Activated T-helper 17 cell treated with anti-CD3 and anti-CD28 coated beads, Interleukin-2, amount 50 U/mL, for 72 hours (primary cell): ENCODE data around the gene UBA7. TPM values are rescaled to one million over a fixed set of nuclear protein-coding genes. Genes with fewer than 3 reads are reported as not detected.
A peak's percentile ranks its signal among the peaks of the same experiment; 100 is the strongest.
"Not testable (repeated sequence)": the region's sequence is repeated elsewhere in the genome, so short reads cannot be mapped to it uniquely, and the experiment has no call there.

Source experiments
- ATAC-seq: fragments of 150-1000 bp; cut with Tn5 transposase; replicated peaks from 2 replicates; pipeline ENCODE4 v1.10.0; 2021; ENCODE audit warnings: mild to moderate bottlenecking, moderate library complexity
- H3K27ac Mint-ChIP-seq: one replicate; pipeline ENCODE4 v1.8.0; 2022; ENCODE audit warnings: mixed read lengths
- H3K27me3 Mint-ChIP-seq: one replicate; pipeline ENCODE4 v1.8.0; 2022; ENCODE audit warnings: mixed read lengths
- H3K36me3 Mint-ChIP-seq: one replicate; pipeline ENCODE4 v1.8.0; 2022; ENCODE audit warnings: low read depth, mild to moderate bottlenecking, mixed read lengths
- H3K4me1 Mint-ChIP-seq: one replicate; pipeline ENCODE4 v1.8.0; 2022; ENCODE audit warnings: mixed read lengths
- H3K4me3 Mint-ChIP-seq: one replicate; pipeline ENCODE4 v1.8.0; 2022; ENCODE audit warnings: mild to moderate bottlenecking, mixed read lengths
- H3K9me3 Mint-ChIP-seq: one replicate; pipeline ENCODE4 v1.8.0; 2022; ENCODE audit warnings: mixed read lengths
- total RNA-seq, 2 donors: library from RNA; stranded (reverse); gene quantifications; one replicate each; pipeline ENCODE4 v1.2.3, GENCODE V29; 2022

UBA7 gene
- total RNA-seq, 2 donors from 2014 or later, result 68.6 to 94.2 TPM

DNA sequence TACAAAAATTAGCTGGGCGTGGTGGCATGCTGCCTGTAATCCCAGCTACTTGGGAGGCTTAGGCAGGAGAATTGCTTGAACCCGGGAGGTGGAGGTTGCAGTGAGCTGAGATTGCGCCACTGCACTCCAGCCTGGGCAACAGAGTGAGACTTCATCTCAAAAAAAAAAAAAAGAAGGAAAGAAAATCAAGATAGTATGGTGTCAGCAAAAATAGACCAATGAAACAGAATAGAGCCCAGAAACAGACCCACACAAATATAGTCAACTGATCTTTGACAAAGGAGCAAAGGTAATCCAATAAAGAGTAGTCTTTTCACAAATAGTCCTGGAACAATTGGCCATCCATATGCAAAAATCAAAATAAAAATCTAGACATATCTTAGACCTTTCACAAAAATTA, 9.4 kb upstream of the UBA7 start:
- not testable (repeated sequence) for H3K36me3 Mint-ChIP-seq, H3K27ac Mint-ChIP-seq, H3K4me3 Mint-ChIP-seq, H3K4me1 Mint-ChIP-seq, H3K27me3 Mint-ChIP-seq, H3K9me3 Mint-ChIP-seq, ATAC-seq

DNA sequence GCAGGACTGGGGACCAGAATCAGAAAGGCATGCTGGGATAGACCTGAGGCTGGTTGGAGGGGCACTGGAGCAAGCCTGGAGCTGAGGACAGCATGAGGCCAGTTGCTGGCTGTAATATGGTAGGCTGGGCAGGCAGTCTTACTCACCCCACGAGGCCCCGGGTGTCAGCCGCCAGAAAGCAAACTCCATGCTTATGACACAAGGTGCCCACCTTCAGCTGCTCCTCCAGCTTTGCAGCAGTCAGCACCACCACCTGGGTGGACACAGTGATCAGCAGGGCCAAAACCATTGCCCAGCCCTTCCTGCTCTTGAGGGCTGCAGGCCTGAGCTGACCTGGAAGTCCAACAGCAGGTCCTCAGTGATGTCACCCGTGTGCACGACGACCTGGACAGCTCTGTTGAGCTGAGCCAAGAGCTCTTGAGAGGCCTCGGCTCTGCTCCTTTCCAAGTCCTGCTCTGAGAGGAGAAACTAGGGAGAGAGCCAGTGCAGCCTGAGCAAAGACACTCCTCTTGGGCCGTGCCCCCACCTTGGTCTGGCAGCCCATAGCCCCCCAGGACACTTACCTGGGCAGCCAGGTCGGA, 747 bp downstream of the UBA7 start:
- peak; percentile 9 for ATAC-seq

DNA sequence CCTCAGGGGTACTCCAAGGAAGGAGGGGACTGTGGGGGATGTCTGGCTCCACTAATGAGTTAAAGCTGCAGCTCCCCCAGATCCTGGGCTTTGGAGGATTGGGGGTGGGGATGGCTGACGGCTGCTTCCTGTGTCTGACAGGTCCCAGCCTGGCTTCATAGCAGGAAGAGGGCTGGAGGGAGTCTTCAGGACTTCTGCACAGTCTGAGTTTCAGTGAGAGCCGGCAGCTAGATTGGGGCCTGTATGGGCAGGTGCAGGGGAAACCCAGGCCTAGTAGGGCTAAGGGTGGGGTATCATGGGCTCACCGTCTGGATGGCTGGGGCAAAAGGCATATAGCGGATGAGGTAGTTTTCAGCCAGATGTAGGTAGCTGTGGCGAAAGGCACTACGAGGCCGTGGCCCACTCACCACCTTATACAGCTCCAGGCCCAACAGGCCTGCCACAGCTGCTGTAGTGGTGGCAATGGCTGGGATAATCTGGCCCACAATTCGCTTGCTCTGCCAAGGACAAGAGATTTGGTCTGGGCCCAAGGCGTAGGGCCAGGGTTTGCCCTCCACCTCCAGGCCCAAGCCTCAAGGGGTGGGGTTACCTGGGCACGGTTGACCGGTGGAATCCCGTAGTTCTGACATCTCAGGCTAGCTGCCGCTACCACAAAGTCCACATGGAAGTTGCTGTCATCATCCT, 6.2 kb downstream of the UBA7 start:
- H3K27me3 Mint-ChIP-seq, result no peaks in the 10 kb centered on the region
- H3K36me3 Mint-ChIP-seq, result no peaks in the 10 kb centered on the region
- ATAC-seq, result no peak
- no peak overlapping the region for H3K4me3 Mint-ChIP-seq
- peak overlapping the region; percentile 25 for H3K27ac Mint-ChIP-seq
- peaks cover 15% of the 10 kb centered on the region for H3K4me1 Mint-ChIP-seq
- H3K9me3 Mint-ChIP-seq, result no peaks in the 10 kb centered on the region

More for the DNA sequence above, 747 bp downstream of the UBA7 start:
- peak overlapping the region; percentile 96 for H3K27ac Mint-ChIP-seq
- H3K4me3 Mint-ChIP-seq, result peak overlapping the region; percentile 90
- H3K27me3 Mint-ChIP-seq, result no peaks in the 10 kb centered on the region
- H3K9me3 Mint-ChIP-seq, result no peaks in the 10 kb centered on the region
- H3K36me3 Mint-ChIP-seq, result no peaks in the 10 kb centered on the region
- H3K4me1 Mint-ChIP-seq, result peaks cover 3% of the 10 kb centered on the region

DNA sequence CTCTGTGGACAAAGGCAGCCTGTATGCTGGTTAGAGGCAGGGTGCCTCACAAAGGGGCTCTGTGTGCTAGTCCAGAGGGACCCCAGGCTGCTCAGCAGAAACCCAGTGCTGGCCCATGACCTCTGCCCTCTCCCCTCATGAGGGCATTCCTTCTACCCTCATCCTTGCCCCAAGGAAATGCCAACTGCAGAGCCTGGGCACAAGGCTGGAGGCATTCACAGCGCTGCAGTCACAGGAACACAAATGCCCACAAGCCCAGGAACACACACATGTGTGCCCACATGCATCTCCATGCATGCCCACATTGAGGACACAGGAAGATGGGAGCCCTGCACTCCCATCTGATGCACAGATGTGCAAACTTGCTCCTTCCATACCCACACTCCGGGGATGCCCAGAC, 6.9 kb downstream of the UBA7 start:
- no peak overlapping the region for H3K4me3 Mint-ChIP-seq

DNA sequence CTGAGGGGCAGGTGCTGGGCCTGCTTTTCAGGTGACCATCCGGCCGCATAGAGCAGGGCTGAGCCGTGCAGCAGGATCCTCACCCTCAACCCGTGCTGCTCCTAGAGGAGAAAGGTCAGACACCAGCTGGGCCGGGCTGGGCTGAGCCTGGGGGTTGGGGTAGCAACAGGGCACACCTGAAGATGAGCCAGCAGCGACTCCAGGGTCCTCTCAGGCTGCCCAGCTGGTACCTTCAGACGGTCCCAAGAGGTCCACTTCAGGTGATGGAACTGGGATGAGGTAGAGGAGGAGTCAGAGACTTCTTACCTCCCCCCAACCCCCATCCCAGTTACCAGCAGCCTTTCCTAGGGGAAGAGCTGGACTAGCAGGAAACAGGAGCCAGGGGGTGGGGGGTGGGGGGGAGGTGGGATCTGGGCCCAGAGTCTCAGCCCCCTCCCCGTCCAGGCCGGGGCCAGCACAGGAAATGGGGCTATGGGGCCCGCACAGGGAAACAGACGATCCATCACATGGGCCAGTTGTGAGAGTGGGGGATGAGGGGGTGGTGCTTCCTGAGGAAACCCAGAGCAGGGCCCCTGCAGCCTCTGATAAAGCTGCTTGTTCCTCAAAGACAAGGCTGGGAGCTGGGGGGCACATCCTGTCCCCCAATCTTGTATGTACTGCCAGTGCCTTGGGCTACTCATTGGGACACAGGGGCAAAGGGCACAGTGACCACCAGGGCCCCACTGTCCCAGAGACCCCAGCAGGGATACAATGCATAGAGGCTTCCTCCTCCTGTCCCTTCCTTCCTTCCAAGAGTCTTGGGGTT, 7.7 kb downstream of the UBA7 start:
- Mint-ChIP-seq H3K4me3 (no peak overlapping the region), H3K36me3 (no peaks in the 10 kb centered on the region), H3K27me3 (peaks cover 2% of the 10 kb centered on the region), H3K9me3 (no peaks in the 10 kb centered on the region), H3K27ac (peak overlapping the region; percentile 83), H3K4me1 (peaks cover 19% of the 10 kb centered on the region)
- no peak for ATAC-seq

More for the DNA sequence above, 6.9 kb downstream of the UBA7 start:
- Mint-ChIP-seq H3K27ac (no peak overlapping the region), H3K27me3 (no peaks in the 10 kb centered on the region), H3K9me3 (no peaks in the 10 kb centered on the region), H3K4me1 (peaks cover 19% of the 10 kb centered on the region), H3K36me3 (no peaks in the 10 kb centered on the region)
- ATAC-seq, result no peak

DNA sequence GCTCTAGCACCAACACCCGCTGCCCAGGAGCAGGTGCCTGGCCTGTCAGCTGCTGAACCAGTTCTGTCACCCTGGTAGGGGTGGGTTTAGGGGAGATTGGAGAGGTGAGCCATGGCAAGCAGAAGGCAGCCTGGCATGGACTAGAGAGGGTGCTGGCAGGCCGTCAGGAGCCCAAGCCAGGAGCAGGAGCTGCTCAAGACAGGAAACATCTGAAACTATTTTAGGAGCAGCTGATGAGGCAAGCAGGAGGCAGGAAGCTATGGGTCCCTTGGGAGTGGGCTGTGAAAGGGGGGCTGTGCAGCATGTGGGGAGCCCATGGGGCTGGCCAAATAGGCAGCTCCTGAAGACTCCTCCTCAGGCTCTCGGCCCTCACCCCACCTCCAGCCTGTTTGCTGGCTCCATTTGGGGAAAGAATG, 8.4 kb downstream of the UBA7 start:
- no peaks in the 10 kb centered on the region for H3K36me3 Mint-ChIP-seq
- peak overlapping the region; percentile 83 for H3K27ac Mint-ChIP-seq
- H3K9me3 Mint-ChIP-seq, result no peaks in the 10 kb centered on the region
- H3K27me3 Mint-ChIP-seq, result peaks cover 4% of the 10 kb centered on the region
- no peak for ATAC-seq
- peak overlapping the region; percentile 25 for H3K4me3 Mint-ChIP-seq
- H3K4me1 Mint-ChIP-seq, result peaks cover 19% of the 10 kb centered on the region

DNA sequence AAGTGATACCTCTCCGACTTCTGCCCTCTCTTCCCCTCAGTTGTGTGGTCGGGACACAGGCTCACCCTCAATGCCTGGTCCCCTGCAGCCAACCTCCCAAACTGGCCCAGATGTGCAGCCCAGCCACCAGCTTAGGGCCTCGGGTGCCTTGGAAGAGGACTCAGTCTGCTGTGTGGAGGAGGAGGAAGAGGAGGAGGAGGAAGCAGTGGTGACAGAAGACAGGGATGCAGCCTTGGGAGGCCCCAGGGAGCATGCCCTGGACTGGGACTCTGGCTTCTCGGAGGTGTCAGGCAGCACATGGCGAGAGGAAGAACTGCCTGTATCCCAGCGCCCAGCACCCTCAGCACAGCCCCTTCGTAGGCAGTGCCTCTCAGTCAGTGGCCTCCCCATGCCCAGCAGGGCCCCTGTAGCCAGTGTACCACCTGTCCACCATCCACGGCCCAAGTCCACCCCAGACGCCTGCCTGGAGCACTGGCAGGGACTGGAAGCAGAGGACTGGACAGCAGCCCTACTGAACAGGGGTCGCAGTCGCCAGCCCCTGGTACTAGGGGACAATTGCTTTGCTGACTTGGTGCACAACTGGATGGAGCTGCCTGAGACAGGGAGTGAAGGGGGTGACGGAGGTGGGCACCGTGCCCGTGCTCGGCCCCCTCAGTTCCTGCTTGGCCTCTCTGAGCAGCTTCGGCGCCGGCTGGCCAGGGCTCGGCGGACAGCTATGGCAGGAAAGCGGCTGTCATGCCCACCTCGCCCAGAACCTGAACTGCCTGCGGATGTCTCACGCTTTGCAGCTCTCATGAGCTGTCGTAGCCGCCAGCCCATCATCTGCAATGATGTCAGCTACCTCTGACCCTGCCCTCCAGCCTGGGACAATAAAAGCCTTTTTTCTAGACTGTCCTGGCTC, 9.4 kb downstream of the UBA7 start:
- Mint-ChIP-seq H3K4me1 (peaks cover 19% of the 10 kb centered on the region), H3K4me3 (peak overlapping the region; percentile 85), H3K36me3 (no peaks in the 10 kb centered on the region), H3K27ac (no peak overlapping the region), H3K9me3 (no peaks in the 10 kb centered on the region), H3K27me3 (peaks cover 4% of the 10 kb centered on the region)
- no peak for ATAC-seq

DNA sequence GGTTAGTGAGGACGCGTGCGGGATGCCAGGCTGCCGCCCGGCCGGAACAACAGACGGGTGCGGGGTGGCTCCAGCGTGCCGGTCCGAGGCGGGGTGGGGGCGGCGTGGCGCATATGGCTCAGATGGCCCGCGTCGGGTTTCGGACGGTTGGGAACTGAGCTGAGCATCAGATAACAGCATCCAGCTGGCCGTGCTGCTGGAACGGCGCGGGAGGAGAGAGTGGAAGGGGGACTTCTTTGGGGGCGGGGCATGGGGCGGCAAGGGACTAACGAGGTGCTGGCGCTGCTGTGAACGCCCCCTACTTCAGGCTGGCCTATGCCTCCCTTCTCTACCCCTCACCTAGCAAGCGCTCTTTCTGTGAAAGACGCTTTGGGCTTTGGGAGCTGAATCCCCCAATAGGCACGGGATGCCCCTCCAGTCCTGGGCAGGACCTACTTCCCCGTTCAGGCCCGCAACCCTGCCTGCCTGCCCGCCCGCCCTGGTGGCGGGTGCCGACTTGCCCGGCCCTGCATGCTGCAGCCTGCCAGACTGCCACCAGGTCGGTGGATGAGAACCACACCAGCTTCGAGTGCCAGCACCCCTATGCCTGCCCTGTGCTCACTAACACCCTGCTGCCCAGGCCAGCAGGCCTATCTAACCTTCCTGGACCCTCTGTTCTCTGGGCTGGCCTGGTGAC, 10.2 kb downstream of the UBA7 start:
- Mint-ChIP-seq H3K4me1 (peaks cover 19% of the 10 kb centered on the region), H3K27ac (no peak overlapping the region), H3K36me3 (no peaks in the 10 kb centered on the region), H3K9me3 (no peaks in the 10 kb centered on the region), H3K27me3 (peaks cover 4% of the 10 kb centered on the region), H3K4me3 (peak overlapping the region; percentile 85)
- ATAC-seq, result no peak

DNA sequence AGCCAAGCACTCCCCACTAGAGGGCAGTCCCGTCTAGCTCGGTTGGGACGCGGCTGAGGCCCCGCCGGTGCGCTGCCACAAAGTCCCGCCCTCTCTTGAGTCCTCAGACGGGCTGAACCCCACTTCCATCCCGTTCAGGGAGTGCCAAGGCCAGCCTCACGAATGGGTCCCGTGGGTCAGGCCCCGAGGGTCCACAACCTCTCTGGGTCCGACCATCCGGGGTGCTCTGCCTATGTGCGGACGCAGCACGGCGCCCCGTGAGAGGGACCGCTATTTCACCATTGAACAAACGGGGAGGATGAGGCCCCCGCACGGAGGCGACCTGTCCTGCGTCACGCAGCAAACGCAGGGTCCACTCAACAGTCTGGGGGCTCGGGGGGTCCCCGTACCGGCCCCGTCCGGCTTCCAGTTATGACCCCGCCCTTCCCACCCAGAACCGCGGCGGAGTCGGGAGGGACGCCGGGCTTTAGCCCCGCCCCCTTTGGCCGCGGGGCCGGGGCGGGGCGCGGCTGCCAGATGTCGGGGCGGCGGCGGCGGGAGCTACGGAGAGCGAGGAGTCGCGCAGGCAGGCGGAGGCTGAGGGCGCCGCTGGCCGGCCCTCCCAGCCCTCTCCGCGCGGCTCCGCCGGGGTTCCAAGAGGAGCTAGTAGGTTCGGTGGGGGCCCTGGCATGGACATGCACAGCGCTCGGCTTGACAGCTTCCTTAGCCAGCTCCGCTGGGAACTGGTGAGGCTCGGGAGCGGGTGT, 10.9 kb downstream of the UBA7 start, which contains the start of gene INKA1:
Gene INKA1 (plus strand): TSS at position 543 of the 746 bp plus-strand sequence. CDS start 132 bp downstream, at position 675.
- H3K9me3 Mint-ChIP-seq, result no peaks in the 10 kb centered on the region
- H3K4me3 Mint-ChIP-seq, result peak within 1 kb of the TSS; percentile 85
- peaks cover 4% of the 10 kb centered on the region for H3K27me3 Mint-ChIP-seq
- peaks cover 16% of the 10 kb centered on the region for H3K4me1 Mint-ChIP-seq
- ATAC-seq, result peak; percentile 91
- no peaks in the 10 kb centered on the region for H3K36me3 Mint-ChIP-seq
- peak within 1 kb of the TSS; percentile 76 for H3K27ac Mint-ChIP-seq

DNA sequence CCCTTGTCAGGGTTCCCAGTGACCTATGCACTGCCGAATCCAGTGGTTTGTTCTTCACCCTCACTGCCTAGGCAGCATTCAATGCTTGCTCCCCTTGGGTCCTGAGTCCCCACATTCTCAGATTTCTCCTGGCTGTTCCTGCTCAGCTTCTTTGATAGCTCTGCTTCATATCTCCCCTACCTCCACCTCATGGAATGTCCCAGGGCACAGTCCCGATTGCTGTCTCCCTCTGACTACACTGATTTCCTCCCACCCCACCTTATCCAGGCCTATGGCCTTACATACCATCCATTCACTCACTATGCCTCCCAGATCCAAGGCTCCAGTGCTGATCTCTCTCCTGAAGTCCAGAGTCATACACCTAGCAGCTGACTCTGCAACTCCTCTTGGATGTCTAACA, 12.6 kb downstream of the UBA7 start:
- no peak for ATAC-seq
- Mint-ChIP-seq H3K4me3 (peak overlapping the region; percentile 85), H3K36me3 (no peaks in the 10 kb centered on the region), H3K9me3 (no peaks in the 10 kb centered on the region), H3K27ac (no peak overlapping the region), H3K27me3 (peaks cover 4% of the 10 kb centered on the region), H3K4me1 (peaks cover 16% of the 10 kb centered on the region)

DNA sequence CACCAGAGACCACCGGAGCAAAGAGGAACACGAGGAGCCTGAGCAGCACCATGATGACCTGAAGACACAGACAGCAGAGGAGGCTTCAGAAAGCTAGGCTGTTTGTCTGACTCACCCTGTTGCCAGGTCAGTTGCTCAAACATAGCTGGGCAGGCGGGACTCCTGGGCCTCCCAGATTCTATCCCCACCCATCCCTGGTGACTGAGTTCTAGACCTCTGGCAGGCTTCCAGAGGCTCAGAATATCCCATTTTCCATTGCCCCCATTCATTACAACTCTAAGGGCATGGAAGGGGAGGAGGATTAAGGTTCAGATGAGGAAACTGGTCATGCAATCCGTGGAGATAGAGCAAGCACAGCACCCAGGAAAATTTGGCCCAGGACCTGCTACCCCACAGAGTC, 14.0 kb downstream of the UBA7 start, which contains the start of gene CDHR4:
Gene CDHR4 (minus strand): TSS at position 113 of the 400 bp plus-strand sequence. CDS start 61 bp downstream, at position 52.
- Mint-ChIP-seq H3K27ac (no peak within 1 kb of the TSS), H3K36me3 (no peaks in the 10 kb centered on the region), H3K9me3 (no peaks in the 10 kb centered on the region), H3K4me3 (no peak within 1 kb of the TSS), H3K4me1 (peaks cover 9% of the 10 kb centered on the region), H3K27me3 (peaks cover 4% of the 10 kb centered on the region)
- ATAC-seq, result no peak

DNA sequence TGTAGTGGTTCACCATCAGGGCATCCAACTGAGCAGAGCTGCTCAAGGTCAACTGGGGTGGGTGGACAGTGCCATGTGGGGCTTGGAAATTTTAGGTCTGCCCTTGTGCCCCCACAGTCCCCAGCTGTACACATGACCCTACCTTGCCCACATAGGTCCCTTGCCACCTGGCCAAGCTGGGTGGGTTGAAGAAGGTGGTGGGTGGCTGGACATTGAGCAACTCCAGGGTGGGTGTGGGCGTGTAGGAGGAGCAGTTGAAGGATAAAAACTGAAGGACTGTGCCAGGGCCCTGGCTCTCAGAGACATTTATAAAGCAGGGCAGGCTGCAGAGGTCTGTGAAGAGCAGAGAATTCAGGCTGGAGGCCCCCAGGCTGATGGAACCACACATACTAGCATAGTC, 14.6 kb downstream of the UBA7 start:
- Mint-ChIP-seq H3K36me3 (no peaks in the 10 kb centered on the region), H3K27ac (no peak overlapping the region), H3K27me3 (peaks cover 4% of the 10 kb centered on the region), H3K9me3 (no peaks in the 10 kb centered on the region), H3K4me3 (no peak overlapping the region), H3K4me1 (peaks cover 8% of the 10 kb centered on the region)
- no peak for ATAC-seq
